HepG2 (cell line): ENCODE results near the gene NDRG2. TPM values are rescaled to one million over a fixed set of nuclear protein-coding genes. Genes with fewer than 3 reads are reported as not detected.
A peak's percentile ranks its signal among the peaks of the same experiment; 100 is the strongest.

Source experiments
- KMT2B ChIP-seq: IDR thresholded peaks from 2 replicates; pipeline ENCODE4 v1.6.1; 2016; ENCODE audit warnings: missing genetic modification reagents, missing compliant biosample characterization
- RNF2 ChIP-seq: fragments of 450-650 bp; conservative IDR thresholded peaks from 2 replicates; pipeline ENCODE4 v1.6.1; 2016; ENCODE audit warnings: low read depth
- YEATS4 ChIP-seq: sonication (generic); formaldehyde crosslinking; IDR thresholded peaks from 2 replicates; pipeline ENCODE4 v1.4.0; 2020; ENCODE audit warnings: missing genetic modification reagents, borderline replicate concordance
- ZNF224 ChIP-seq: sonication (generic); formaldehyde crosslinking; IDR thresholded peaks from 2 replicates; pipeline ENCODE4 v1.5.0; 2020; ENCODE audit warnings: mild to moderate bottlenecking, missing genetic modification reagents
- polyA plus RNA-seq, 8 experiments: library from polyadenylated mRNA; depleted of rRNA in 3 of 8; stranded (reverse) in 7 of 8; unstranded in 1 of 8; fragments of >200 nt; fragmentation: Illumina TruSeq in 4 of 8; extraction: Trizol in 4 of 8; gene quantifications; 2 replicates each; pipeline versions ENCODE4 v1.2.1 to v1.2.3, GENCODE V29; 2011 to 2016; ENCODE audit warnings: low read depth in 4 of 8, missing spikeins in 1 of 8, mixed read lengths in 1 of 8; ENCODE audit not compliant: insufficient read depth in 1 of 8
- total RNA-seq, 5 experiments: library from RNA; depleted of rRNA; stranded (reverse); fragments of >200 nt; fragmentation: Illumina TruSeq; extraction: Trizol; gene quantifications; 2 replicates each; pipeline ENCODE4 v1.2.3, GENCODE V29; 2016; ENCODE audit warnings: low read depth in 1 of 5
- TF ChIP-seq, protein P1 (sequence below): sonication (generic); formaldehyde crosslinking; IDR thresholded peaks from 2 replicates; pipeline ENCODE4 v1.5.1; 2020; ENCODE audit warnings: mild to moderate bottlenecking, missing genetic modification reagents, moderate library complexity

The NDRG2 gene
- total and polyA plus RNA-seq, 2 of the 13 experiments (the other 11 are each of a cell fraction or from before 2014, with no cell fraction given) = 27.2 to 189 TPM

- TF ChIP-seq, protein P1, sequence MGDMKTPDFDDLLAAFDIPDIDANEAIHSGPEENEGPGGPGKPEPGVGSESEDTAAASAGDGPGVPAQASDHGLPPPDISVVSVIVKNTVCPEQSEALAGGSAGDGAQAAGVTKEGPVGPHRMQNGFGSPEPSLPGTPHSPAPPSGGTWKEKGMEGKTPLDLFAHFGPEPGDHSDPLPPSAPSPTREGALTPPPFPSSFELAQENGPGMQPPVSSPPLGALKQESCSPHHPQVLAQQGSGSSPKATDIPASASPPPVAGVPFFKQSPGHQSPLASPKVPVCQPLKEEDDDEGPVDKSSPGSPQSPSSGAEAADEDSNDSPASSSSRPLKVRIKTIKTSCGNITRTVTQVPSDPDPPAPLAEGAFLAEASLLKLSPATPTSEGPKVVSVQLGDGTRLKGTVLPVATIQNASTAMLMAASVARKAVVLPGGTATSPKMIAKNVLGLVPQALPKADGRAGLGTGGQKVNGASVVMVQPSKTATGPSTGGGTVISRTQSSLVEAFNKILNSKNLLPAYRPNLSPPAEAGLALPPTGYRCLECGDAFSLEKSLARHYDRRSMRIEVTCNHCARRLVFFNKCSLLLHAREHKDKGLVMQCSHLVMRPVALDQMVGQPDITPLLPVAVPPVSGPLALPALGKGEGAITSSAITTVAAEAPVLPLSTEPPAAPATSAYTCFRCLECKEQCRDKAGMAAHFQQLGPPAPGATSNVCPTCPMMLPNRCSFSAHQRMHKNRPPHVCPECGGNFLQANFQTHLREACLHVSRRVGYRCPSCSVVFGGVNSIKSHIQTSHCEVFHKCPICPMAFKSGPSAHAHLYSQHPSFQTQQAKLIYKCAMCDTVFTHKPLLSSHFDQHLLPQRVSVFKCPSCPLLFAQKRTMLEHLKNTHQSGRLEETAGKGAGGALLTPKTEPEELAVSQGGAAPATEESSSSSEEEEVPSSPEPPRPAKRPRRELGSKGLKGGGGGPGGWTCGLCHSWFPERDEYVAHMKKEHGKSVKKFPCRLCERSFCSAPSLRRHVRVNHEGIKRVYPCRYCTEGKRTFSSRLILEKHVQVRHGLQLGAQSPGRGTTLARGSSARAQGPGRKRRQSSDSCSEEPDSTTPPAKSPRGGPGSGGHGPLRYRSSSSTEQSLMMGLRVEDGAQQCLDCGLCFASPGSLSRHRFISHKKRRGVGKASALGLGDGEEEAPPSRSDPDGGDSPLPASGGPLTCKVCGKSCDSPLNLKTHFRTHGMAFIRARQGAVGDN = peak; percentile 73
- TF ChIP-seq RNF2 (peak; percentile 69; the same call in 1 of the 2 replicates), KMT2B (0 out of 2 replicates have a peak, but pooled peaks have one; percentile 34), YEATS4 (CRISPR knock-in tag) (peak; percentile 71; the same call in 1 of the 2 replicates), ZNF224 (CRISPR knock-in tag) (no peak; the same call in 1 of the 2 replicates)
Observed at GRCh38 chr14:21069388-21070082, 44.7 kb upstream of the NDRG2 start (continued).
